H1 (cell line): ENCODE data around the gene DYSF. TPM values are rescaled to one million over a fixed set of nuclear protein-coding genes. Genes with fewer than 3 reads are reported as not detected.
A peak's percentile ranks its signal among the peaks of the same experiment; 100 is the strongest.

Experiments
- CTCF ChIA-PET: fragments of 300-600 bp; sonication (Branson Sonifier 250); formaldehyde crosslinking; loops from one replicate; lab custom pipeline; 2021; ENCODE audit not compliant: partially characterized antibody; lab: Charles Lee
- POLR2A ChIA-PET: fragments of 300-600 bp; sonication (Branson Sonifier 250); formaldehyde crosslinking; loops from one replicate; lab custom pipeline; 2021; ENCODE audit warnings: inconsistent platforms; ENCODE audit not compliant: partially characterized antibody; lab: Charles Lee
- DNase-seq, 2 experiments: peaks; one replicate each; pipeline versions ENCODE4 v3.0.0 to v3.0.0-alpha.2; 2010 to 2022; ENCODE audit warnings: low spot score in 2 of 2, low read depth in 1 of 2, mixed read lengths in 1 of 2
- FAIRE-seq: peaks from 2 replicates; lab custom pipeline; 2011; peaks lifted over from hg19 to GRCh38; lab: Jason Lieb, UNC
- H2AFZ ChIP-seq: 2 replicates; pipeline ENCODE4 v1.8.1; 2012; ENCODE audit warnings: low read length, inconsistent platforms
- H2AK5ac ChIP-seq: 2 replicates; pipeline ENCODE4 v1.6.1; 2013; ENCODE audit warnings: low read depth, low read length
- H2BK120ac ChIP-seq: replicated peaks from 2 replicates; pipeline ENCODE3; 2013; ENCODE audit warnings: low read depth, low read length, inconsistent platforms
- H2BK12ac ChIP-seq: 2 replicates; pipeline ENCODE4 v1.6.1; 2013; ENCODE audit warnings: low read depth, low read length
- H2BK15ac ChIP-seq: 2 replicates; pipeline ENCODE4 v1.6.1; 2013; ENCODE audit warnings: low read length
- H2BK20ac ChIP-seq: 2 replicates; pipeline ENCODE4 v1.6.1; 2013; ENCODE audit warnings: low read length
- H2BK5ac ChIP-seq: 2 replicates; pipeline ENCODE4 v1.6.1; 2013; ENCODE audit warnings: low read depth, low read length
- H3K14ac ChIP-seq: 2 replicates; pipeline ENCODE4 v1.6.1; 2013; ENCODE audit warnings: inconsistent platforms; ENCODE audit not compliant: insufficient read length
- H3K18ac ChIP-seq: 2 replicates; pipeline ENCODE4 v1.6.1; 2013; ENCODE audit warnings: low read length; ENCODE audit errors: extremely low read depth
- H3K23ac ChIP-seq: 2 replicates; pipeline ENCODE4 v1.6.1; 2013; ENCODE audit warnings: inconsistent platforms; ENCODE audit not compliant: insufficient read length
- H3K23me2 ChIP-seq: 2 replicates; pipeline ENCODE4 v1.6.1; 2013; ENCODE audit warnings: low read depth, low read length
- H3K27ac ChIP-seq: 2 replicates; pipeline ENCODE4 v1.6.1; 2011; ENCODE audit warnings: low read depth, low read length, inconsistent platforms
- H3K27me3 ChIP-seq, 4 experiments: replicated peaks in 1 of 4; 1 replicate in 1 of 4; 2 replicates in 3 of 4; pipeline versions ENCODE4 v1.6.1 to v1.8.1; 2011 to 2013; ENCODE audit warnings: low read length in 3 of 4, mild to moderate bottlenecking in 3 of 4, inconsistent platforms in 2 of 4, mixed read lengths in 2 of 4, moderate library complexity in 1 of 4; ENCODE audit not compliant: control insufficient read depth in 3 of 4, insufficient read depth in 3 of 4; ENCODE audit errors: extremely low read depth in 1 of 4
- H3K36me3 ChIP-seq, 4 experiments: 2 replicates each; pipeline versions ENCODE4 v1.6.1 to v1.8.1; 2011 to 2013; ENCODE audit warnings: mild to moderate bottlenecking in 4 of 4, low read length in 3 of 4, moderate library complexity in 2 of 4, control low read depth in 1 of 4, inconsistent platforms in 1 of 4; ENCODE audit not compliant: insufficient read depth in 4 of 4, control insufficient read depth in 2 of 4
- H3K4ac ChIP-seq: replicated peaks from 2 replicates; pipeline ENCODE3; 2013; ENCODE audit warnings: low read length, low read depth, mixed read lengths, inconsistent platforms; ENCODE audit not compliant: insufficient read length
- H3K4me1 ChIP-seq, 4 experiments: replicated peaks in 1 of 4; 1 replicate in 1 of 4; 2 replicates in 3 of 4; pipeline versions ENCODE4 v1.6.1 to v1.8.1; 2011 to 2013; ENCODE audit warnings: low read length in 3 of 4, inconsistent platforms in 2 of 4, mixed read lengths in 1 of 4; ENCODE audit not compliant: insufficient read depth in 4 of 4, control insufficient read depth in 3 of 4
- H3K4me2 ChIP-seq, 2 experiments: 2 replicates each; pipeline versions ENCODE4 v1.6.1 to v1.8.1; 2011 to 2013; ENCODE audit warnings: low read depth in 2 of 2, low read length in 2 of 2, control low read depth in 1 of 2, inconsistent platforms in 1 of 2, mild to moderate bottlenecking in 1 of 2; ENCODE audit not compliant: insufficient read depth in 1 of 2
- H3K4me3 ChIP-seq, 4 experiments: fragments of 200-600, 300-600 bp in 1 of 4; sonication (generic), shearing (Covaris generic), sonication (Bioruptor Twin) in 1 of 4; 2 replicates each; pipeline versions ENCODE4 v1.5.1 to v1.8.1; 2011 to 2016; ENCODE audit warnings: low read length in 4 of 4, low read depth in 3 of 4, control low read depth in 2 of 4, inconsistent platforms in 2 of 4, mild to moderate bottlenecking in 2 of 4, mixed read lengths in 1 of 4, moderate library complexity in 1 of 4; ENCODE audit not compliant: insufficient read depth in 2 of 4; ENCODE audit errors: extremely low read depth in 1 of 4
- H3K56ac ChIP-seq: replicated peaks from 2 replicates; pipeline ENCODE3; 2013; ENCODE audit warnings: low read depth, mild to moderate bottlenecking, mixed read lengths, low read length, inconsistent platforms; ENCODE audit not compliant: insufficient read length
- H3K79me1 ChIP-seq: 2 replicates; pipeline ENCODE4 v1.6.1; 2013; ENCODE audit warnings: low read depth, low read length, control low read depth
- H3K79me2 ChIP-seq, 2 experiments: 2 replicates each; pipeline versions ENCODE4 v1.6.1 to v1.8.1; 2012 to 2013; ENCODE audit warnings: low read length in 2 of 2, mild to moderate bottlenecking in 2 of 2, inconsistent platforms in 1 of 2; ENCODE audit not compliant: insufficient read depth in 2 of 2, control insufficient read depth in 1 of 2
- H3K9ac ChIP-seq, 4 experiments: replicated peaks in 1 of 4; 1 replicate in 1 of 4; 2 replicates in 3 of 4; pipeline versions ENCODE4 v1.6.1 to v1.8.1; 2011 to 2013; ENCODE audit warnings: low read depth in 3 of 4, low read length in 3 of 4, control low read depth in 2 of 4, mild to moderate bottlenecking in 2 of 4, moderate library complexity in 2 of 4, inconsistent platforms in 1 of 4; ENCODE audit errors: extremely low read depth in 1 of 4
- H3K9me3 ChIP-seq, 2 experiments: 2 replicates each; pipeline versions ENCODE4 v1.6.1 to v1.8.1; 2012 to 2013; ENCODE audit warnings: mild to moderate bottlenecking in 2 of 2, moderate library complexity in 2 of 2, control low read depth in 1 of 2, inconsistent platforms in 1 of 2, low read depth in 1 of 2, low read length in 1 of 2, mixed read lengths in 1 of 2; ENCODE audit not compliant: insufficient read depth in 2 of 2
- H4K20me1 ChIP-seq, 2 experiments: replicated peaks in 1 of 2; 2 replicates each; pipeline versions ENCODE3 to v1.8.1; 2011 to 2013; ENCODE audit warnings: inconsistent platforms in 2 of 2, low read length in 2 of 2, mild to moderate bottlenecking in 1 of 2; ENCODE audit not compliant: insufficient read depth in 2 of 2, control insufficient read depth in 1 of 2
- H4K5ac ChIP-seq: 2 replicates; pipeline ENCODE4 v1.6.1; 2013; ENCODE audit warnings: low read length, low read depth, mixed read lengths, inconsistent platforms; ENCODE audit not compliant: insufficient read length
- H4K8ac ChIP-seq: 2 replicates; pipeline ENCODE4 v1.8.0; 2013; ENCODE audit warnings: mild to moderate bottlenecking, moderate library complexity, low read length, inconsistent platforms; ENCODE audit not compliant: insufficient read depth; ENCODE audit errors: extremely low read depth
- H4K91ac ChIP-seq: replicated peaks from 2 replicates; pipeline ENCODE3; 2013; ENCODE audit warnings: low read length, mixed read lengths, inconsistent platforms; ENCODE audit not compliant: insufficient read length
- ATF3 ChIP-seq: IDR thresholded peaks from 2 replicates; pipeline ENCODE4 v1.6.1; 2011; ENCODE audit warnings: low read depth, mild to moderate bottlenecking, low read length; ENCODE audit not compliant: insufficient read depth
- GABPA ChIP-seq: IDR thresholded peaks from 2 replicates; pipeline ENCODE4 v1.6.1; 2011; ENCODE audit warnings: mild to moderate bottlenecking, low read length, moderate library complexity, borderline replicate concordance; ENCODE audit not compliant: insufficient read depth
- POLR2AphosphoS5 ChIP-seq: IDR thresholded peaks from 2 replicates; pipeline ENCODE4 v1.6.1; 2011; ENCODE audit warnings: low read depth, low read length
- WGBS, 2 experiments: shearing (Covaris generic) in 1 of 2; methylation state at CpG; one replicate each; pipeline versions ENCODE4 v1.1.6 to v1.1.7; 2013 to 2015; ENCODE audit warnings: low lambda C conversion rate in 2 of 2, mixed read lengths in 2 of 2, inconsistent platforms in 1 of 2, low coverage in 1 of 2, missing lambda C conversion rate in 1 of 2; ENCODE audit not compliant: insufficient replicate concordance in 2 of 2, insufficient coverage in 1 of 2, insufficient read length in 1 of 2; ENCODE audit errors: extremely low coverage in 1 of 2, missing lambda C conversion rate in 1 of 2; 5-methylcytosine and 5-hydroxymethylcytosine counted together
- polyA plus RNA-seq, 7 experiments: library from polyadenylated mRNA; depleted of rRNA in 3 of 7; stranded (reverse) in 5 of 7; unstranded in 2 of 7; fragments of >200 nt in 5 of 7; fragments of 200-250 nt in 2 of 7; gene quantifications; 1 replicate in 5 of 7; 2 replicates in 1 of 7; 4 replicates in 1 of 7; pipeline versions ENCODE4 v1.2.1 to v1.2.3, GENCODE V29; 2011 to 2013; ENCODE audit warnings: missing spikeins in 2 of 7, mixed read lengths in 2 of 7
- total RNA-seq: library from RNA; stranded (reverse); fragmentation: NEBNext Ultra II Directional; extraction: Animal tissue kit (Norgen Biotek cat#: 25700); gene quantifications from 2 replicates; pipeline ENCODE4 v1.2.1, GENCODE V29; 2021

The DYSF gene
- total and polyA plus RNA-seq, 2 of the 8 experiments (the other 6 are each of a cell fraction or from before 2014, with no cell fraction given) = 5.8 to 7.1 TPM

- H2BK15ac ChIP-seq = no peak overlapping the region
- no peak overlapping the region for H3K4me3 ChIP-seq
- H3K27ac ChIP-seq = no peak overlapping the region
- no peaks in the 10 kb centered on the region for H3K27me3 ChIP-seq
- H3K36me3 ChIP-seq = no peaks in the 10 kb centered on the region
- no peak overlapping the region for H2AK5ac ChIP-seq
- no peaks in the 10 kb centered on the region for H3K4me1 ChIP-seq
- H2BK5ac ChIP-seq = peak overlapping the region; percentile 44; the same call in 1 of the 2 replicates
- no peaks in the 10 kb centered on the region for H3K79me2 ChIP-seq
- no peak overlapping the region for H3K14ac ChIP-seq
- no peak overlapping the region for H3K56ac ChIP-seq
- no peak overlapping the region for H3K9ac ChIP-seq
- 85% methylated on average over 6 of the region's 6 CpGs; no CpG with 5 or more reads in 1 of the 2 experiments for WGBS, 2 experiments
- CTCF ChIA-PET = interaction anchor here (1.3 to 2.7 kb wide), 5 partner anchors 10 to 466 kb away, joined by 3 to 12 read pairs (median 11); no protein-coding TSS in a partner anchor
- no peaks in the 10 kb centered on the region for H3K9me3 ChIP-seq
- no peak overlapping the region for H3K18ac ChIP-seq
- FAIRE-seq = no peak
- no peaks in the 10 kb centered on the region for H4K20me1 ChIP-seq
- H2BK12ac ChIP-seq = no peak overlapping the region
- H4K5ac ChIP-seq = no peak overlapping the region
- no peaks in the 10 kb centered on the region for H3K79me1 ChIP-seq
- H2BK120ac ChIP-seq = no peak overlapping the region
- H3K4me2 ChIP-seq = no peak overlapping the region
- POLR2A ChIA-PET = no interaction called here
- no peak overlapping the region for H3K23ac ChIP-seq
- H2AFZ ChIP-seq = no peak overlapping the region
- no peak overlapping the region for H4K91ac ChIP-seq
- H2BK20ac ChIP-seq = no peak overlapping the region
- peaks cover 2% of the 10 kb centered on the region; the same call in 1 of the 2 replicates for H3K23me2 ChIP-seq
- H4K8ac ChIP-seq = no peak overlapping the region
- H3K4ac ChIP-seq = no peak overlapping the region
- DNase-seq = no peak
- no peak for TF ChIP-seq POLR2AphosphoS5
- no peak for TF ChIP-seq GABPA
- no peak for TF ChIP-seq ATF3
These were observed 229.7 kb downstream of the DYSF start for GRCh38 chr2:71683070-71683469.
